Naive thymus-derived CD4-positive, alpha-beta T cell (primary cell): Measurements from ENCODE around the gene PKNOX2. TPM values are rescaled to one million over a fixed set of nuclear protein-coding genes. Genes with fewer than 3 reads are reported as not detected.

Source experiments
- ATAC-seq: fragments of 150-1000 bp; cut with Tn5 transposase; 2 replicates; pipeline ENCODE4 v1.10.0; 2021; ENCODE audit warnings: mild to moderate bottlenecking, moderate library complexity
- CTCF ChIA-PET: fragments of 350-600 bp; sonication (Branson Sonifier 250); formaldehyde crosslinking; loops from one replicate; lab custom pipeline; 2021; ENCODE audit warnings: antibody characterized with exemption; lab: Charles Lee
- POLR2A ChIA-PET: fragments of 350-600 bp; sonication (Branson Sonifier 250); formaldehyde crosslinking; loops from one replicate; lab custom pipeline; 2021; ENCODE audit warnings: antibody characterized with exemption, inconsistent platforms; lab: Charles Lee
- DNase-seq, 9 donors: peaks; one replicate each; pipeline versions ENCODE4 v3.0.0 to v3.0.0-alpha.2; 2020 to 2022; ENCODE audit warnings: mixed read lengths in 1 of 9
- H3K27ac ChIP-seq: one replicate; pipeline ENCODE4 v1.7.0; 2013; ENCODE audit warnings: mild to moderate bottlenecking, low read depth, low read length, moderate library complexity
- H3K27me3 ChIP-seq, 2 donors: one replicate each; pipeline ENCODE4 v1.7.0; 2013; ENCODE audit warnings: low read length in 2 of 2, mild to moderate bottlenecking in 2 of 2, moderate library complexity in 2 of 2; ENCODE audit not compliant: control insufficient read depth in 2 of 2, insufficient read depth in 2 of 2
- H3K36me3 ChIP-seq, 3 experiments: 1 replicate in 2 of 3; 2 replicates in 1 of 3; pipeline ENCODE4 v1.7.0; 2013; ENCODE audit warnings: low read length in 3 of 3, mild to moderate bottlenecking in 3 of 3, moderate library complexity in 1 of 3; ENCODE audit not compliant: insufficient read depth in 3 of 3, control insufficient read depth in 2 of 3
- H3K4me1 ChIP-seq, 2 donors: one replicate each; pipeline ENCODE4 v1.7.0; 2013; ENCODE audit warnings: low read length in 2 of 2, mild to moderate bottlenecking in 2 of 2, moderate library complexity in 1 of 2; ENCODE audit not compliant: control insufficient read depth in 2 of 2, insufficient read depth in 2 of 2
- H3K4me3 ChIP-seq: 2 replicates; pipeline ENCODE4 v1.7.0; 2013; ENCODE audit warnings: mild to moderate bottlenecking, low read length
- H3K9me3 ChIP-seq, 3 experiments: 1 replicate in 2 of 3; 2 replicates in 1 of 3; pipeline ENCODE4 v1.7.0; 2013; ENCODE audit warnings: low read length in 3 of 3; ENCODE audit not compliant: control insufficient read depth in 2 of 3
- H3K27ac Mint-ChIP-seq, 9 donors: one replicate each; pipeline ENCODE4 v1.8.0; 2020 to 2022; ENCODE audit warnings: mixed read lengths in 9 of 9, mild to moderate bottlenecking in 8 of 9, moderate library complexity in 5 of 9, inconsistent platforms in 2 of 9
- H3K27me3 Mint-ChIP-seq, 5 donors: one replicate each; pipeline ENCODE4 v1.8.0; 2021 to 2022; ENCODE audit warnings: mixed read lengths in 5 of 5, mild to moderate bottlenecking in 1 of 5
- H3K36me3 Mint-ChIP-seq, 5 donors: one replicate each; pipeline ENCODE4 v1.8.0; 2020 to 2022; ENCODE audit warnings: mixed read lengths in 5 of 5, mild to moderate bottlenecking in 3 of 5, inconsistent platforms in 1 of 5
- H3K4me1 Mint-ChIP-seq, 7 donors: one replicate each; pipeline ENCODE4 v1.8.0; 2020 to 2022; ENCODE audit warnings: mixed read lengths in 7 of 7, mild to moderate bottlenecking in 3 of 7, inconsistent platforms in 1 of 7
- H3K4me3 Mint-ChIP-seq, 10 donors: one replicate each; pipeline ENCODE4 v1.8.0; 2020 to 2022; ENCODE audit warnings: mild to moderate bottlenecking in 10 of 10, mixed read lengths in 10 of 10, moderate library complexity in 6 of 10, inconsistent platforms in 2 of 10
- H3K9me3 Mint-ChIP-seq, 11 donors: one replicate each; pipeline ENCODE4 v1.8.0; 2020 to 2022; ENCODE audit warnings: mixed read lengths in 11 of 11, mild to moderate bottlenecking in 4 of 11, inconsistent platforms in 1 of 11, moderate library complexity in 1 of 11
- intact Hi-C, 2 donors: fragments of 100-400 bp; cut with micrococcal nuclease; formaldehyde crosslinking; loops; one replicate each; pipeline ENCODE4 v1.15.1; 2023
- polyA plus RNA-seq, 2 donors: library from polyadenylated mRNA; unstranded; fragments of 300-500 nt; fragmentation: Illumina TruSeq; gene quantifications; one replicate each; pipeline ENCODE4 v1.2.3, GENCODE V29; 2021
- total RNA-seq, 6 experiments: library from RNA in 5 of 6; stranded (reverse) in 5 of 6; gene quantifications; 1 replicate in 5 of 6; 2 replicates in 1 of 6; pipeline ENCODE4 v1.2.3 and lab custom pipeline; 2021 to 2026

The PKNOX2 gene
- total and polyA plus RNA-seq, 7 experiments from 2014 or later = not detected

- no peak overlapping the region for H3K27ac ChIP-seq
- Mint-ChIP-seq H3K36me3 (no peaks in the 10 kb centered on the region), H3K9me3 (peaks cover 0 to 2% (median 0%) of the 10 kb centered on the region in 11 donors), H3K27me3 (peaks cover 0 to 29% (median 12%) of the 10 kb centered on the region in 5 donors), H3K27ac (no peak overlapping the region), H3K4me1 (no peaks in the 10 kb centered on the region), H3K4me3 (no peak overlapping the region)
- intact Hi-C loops = no loop called here
- ChIA-PET CTCF (no interaction called here), POLR2A (no interaction called here)
- ATAC-seq (no peak), DNase-seq (no peak)
- no peaks in the 10 kb centered on the region for H3K36me3 ChIP-seq
- no peaks in the 10 kb centered on the region for H3K9me3 ChIP-seq
- no peaks in the 10 kb centered on the region for H3K27me3 ChIP-seq
- H3K4me3 ChIP-seq = no peak overlapping the region
- H3K4me1 ChIP-seq = no peaks in the 10 kb centered on the region
These were observed 107.0 kb downstream of the PKNOX2 start for GRCh38 chr11:125271483-125272091.

- Mint-ChIP-seq H3K36me3 (no peaks in the 10 kb centered on the region), H3K27ac (no peak overlapping the region), H3K9me3 (peaks cover 0 to 2% (median 0%) of the 10 kb centered on the region in 11 donors), H3K4me3 (no peak overlapping the region), H3K27me3 (peaks cover 0 to 26% (median 7%) of the 10 kb centered on the region in 5 donors), H3K4me1 (no peaks in the 10 kb centered on the region)
- Histone ChIP-seq H3K27me3 (no peaks in the 10 kb centered on the region), H3K36me3 (no peaks in the 10 kb centered on the region), H3K4me1 (no peaks in the 10 kb centered on the region), H3K9me3 (no peaks in the 10 kb centered on the region), H3K4me3 (no peak overlapping the region), H3K27ac (no peak overlapping the region)
- POLR2A ChIA-PET = no interaction called here
- intact Hi-C loops = no loop called here
- DNase-seq (no peak), ATAC-seq (no peak)
- CTCF ChIA-PET = no interaction called here
These were observed 107.5 kb downstream of the PKNOX2 start for GRCh38 chr11:125272092-125272491.

- DNase-seq (no peak), ATAC-seq (no peak)
- Mint-ChIP-seq H3K36me3 (no peaks in the 10 kb centered on the region), H3K9me3 (no peaks in the 10 kb centered on the region), H3K27me3 (peaks cover 0 to 21% (median 7%) of the 10 kb centered on the region in 5 donors), H3K4me3 (no peak overlapping the region), H3K4me1 (no peaks in the 10 kb centered on the region), H3K27ac (no peak overlapping the region)
- intact Hi-C loops = no loop called here
- H3K27ac ChIP-seq = no peak overlapping the region
- H3K9me3 ChIP-seq = no peaks in the 10 kb centered on the region
- CTCF ChIA-PET = no interaction called here
- no peaks in the 10 kb centered on the region for H3K36me3 ChIP-seq
- no peaks in the 10 kb centered on the region for H3K4me1 ChIP-seq
- H3K27me3 ChIP-seq = no peaks in the 10 kb centered on the region
- no peak overlapping the region for H3K4me3 ChIP-seq
- POLR2A ChIA-PET = no interaction called here
These were observed 108.3 kb downstream of the PKNOX2 start for GRCh38 chr11:125272821-125273220.

GRCh38 chr11:125273519-125274000 is 109.0 kb downstream of the PKNOX2 start:
- H3K36me3 Mint-ChIP-seq = no peaks in the 10 kb centered on the region
- intact Hi-C loops = no loop called here
- no peak overlapping the region for H3K27ac Mint-ChIP-seq
- no peaks in the 10 kb centered on the region for H3K9me3 ChIP-seq
- ChIA-PET POLR2A (no interaction called here), CTCF (no interaction called here)
- no peaks in the 10 kb centered on the region for H3K27me3 ChIP-seq
- no peak overlapping the region for H3K4me3 ChIP-seq
- H3K36me3 ChIP-seq = no peaks in the 10 kb centered on the region
- no peak overlapping the region for H3K27ac ChIP-seq
- ATAC-seq (no peak), DNase-seq (no peak)
- H3K4me1 Mint-ChIP-seq = no peaks in the 10 kb centered on the region
- no peaks in the 10 kb centered on the region for H3K4me1 ChIP-seq
- peaks cover 0 to 16% (median 7%) of the 10 kb centered on the region in 5 donors for H3K27me3 Mint-ChIP-seq
- H3K4me3 Mint-ChIP-seq = no peak overlapping the region
- no peaks in the 10 kb centered on the region for H3K9me3 Mint-ChIP-seq

GRCh38 chr11:125274309-125274708 is 109.8 kb downstream of the PKNOX2 start:
- ChIA-PET POLR2A (no interaction called here), CTCF (no interaction called here)
- Histone ChIP-seq H3K4me1 (no peaks in the 10 kb centered on the region), H3K4me3 (no peak overlapping the region), H3K36me3 (no peaks in the 10 kb centered on the region), H3K9me3 (no peaks in the 10 kb centered on the region), H3K27ac (no peak overlapping the region), H3K27me3 (no peaks in the 10 kb centered on the region)
- Mint-ChIP-seq H3K27me3 (peaks cover 0 to 14% (median 7%) of the 10 kb centered on the region in 5 donors), H3K27ac (no peak overlapping the region), H3K4me3 (no peak overlapping the region), H3K4me1 (no peaks in the 10 kb centered on the region), H3K36me3 (no peaks in the 10 kb centered on the region), H3K9me3 (no peaks in the 10 kb centered on the region)
- DNase-seq (no peak), ATAC-seq (no peak)
- intact Hi-C loops = no loop called here

GRCh38 chr11:125274774-125275173 is 110.2 kb downstream of the PKNOX2 start:
- H3K4me3 Mint-ChIP-seq = no peak overlapping the region
- H3K27me3 Mint-ChIP-seq = peaks cover 0 to 14% (median 7%) of the 10 kb centered on the region in 5 donors
- no peak overlapping the region for H3K27ac ChIP-seq
- H3K4me3 ChIP-seq = no peak overlapping the region
- H3K4me1 Mint-ChIP-seq = no peaks in the 10 kb centered on the region
- no peaks in the 10 kb centered on the region for H3K36me3 Mint-ChIP-seq
- POLR2A ChIA-PET = no interaction called here
- intact Hi-C loops = no loop called here
- no peaks in the 10 kb centered on the region for H3K9me3 ChIP-seq
- CTCF ChIA-PET = no interaction called here
- ATAC-seq = no peak
- H3K36me3 ChIP-seq = no peaks in the 10 kb centered on the region
- H3K27ac Mint-ChIP-seq = no peak overlapping the region
- H3K27me3 ChIP-seq = no peaks in the 10 kb centered on the region
- no peak for DNase-seq
- H3K4me1 ChIP-seq = no peaks in the 10 kb centered on the region
- H3K9me3 Mint-ChIP-seq = no peaks in the 10 kb centered on the region

- no peaks in the 10 kb centered on the region for H3K9me3 Mint-ChIP-seq
- DNase-seq = no peak
- H3K27ac Mint-ChIP-seq = no peak overlapping the region
- peaks cover 0 to 14% (median 7%) of the 10 kb centered on the region in 5 donors for H3K27me3 Mint-ChIP-seq
- POLR2A ChIA-PET = no interaction called here
- no peaks in the 10 kb centered on the region for H3K4me1 Mint-ChIP-seq
- Histone ChIP-seq H3K4me3 (no peak overlapping the region), H3K27me3 (no peaks in the 10 kb centered on the region), H3K4me1 (no peaks in the 10 kb centered on the region), H3K9me3 (no peaks in the 10 kb centered on the region), H3K27ac (no peak overlapping the region), H3K36me3 (no peaks in the 10 kb centered on the region)
- no peak overlapping the region for H3K4me3 Mint-ChIP-seq
- no peak for ATAC-seq
- H3K36me3 Mint-ChIP-seq = no peaks in the 10 kb centered on the region
- CTCF ChIA-PET = no interaction called here
- intact Hi-C loops = no loop called here
These were observed 111.5 kb downstream of the PKNOX2 start for GRCh38 chr11:125275905-125276618.
